Measurements from ENCODE around the gene PNPO.

- TF ChIP-seq EZH2 (IDR thresholded peaks at IDR 0.05; ENCODE audit: insufficient read depth, poor library complexity, severe bottlenecking), result no peak
- TF ChIP-seq EZH2phosphoT487 (IDR thresholded peaks at IDR 0.05; ENCODE audit: insufficient read depth, low read depth), result no peak
These were observed 39.2 kb upstream of the PNPO start for GRCh38 chr17:47902039-47902744.
